SK-N-SH treated with all-trans-retinoic acid at 6 μM for 48 hours (cell line): ENCODE results near the gene NTPCR.

Source experiments
- ATAC-seq: fragments of 200-7000 bp; cut with Tn5 transposase; 3 replicates; pipeline ENCODE4 v1.9.1; 2020; ENCODE audit warnings: mild to moderate bottlenecking, moderate library complexity
- BACH2 ChIP-seq: fragments of 250-450 bp; sonication (Bioruptor Pico); IDR thresholded peaks from 2 replicates; pipeline ENCODE4 v1.9.0; 2021; ENCODE audit warnings: mild to moderate bottlenecking, borderline replicate concordance
- CREB5 ChIP-seq: fragments of 250-450 bp; sonication (Bioruptor Pico); IDR thresholded peaks from 2 replicates; pipeline ENCODE4 v1.5.1; 2020; ENCODE audit warnings: low read depth, mild to moderate bottlenecking, moderate library complexity
- CSDC2 ChIP-seq: fragments of 250-450 bp; sonication (Bioruptor Pico); IDR thresholded peaks from 2 replicates; pipeline ENCODE4 v1.5.0; 2020; ENCODE audit warnings: mild to moderate bottlenecking, moderate library complexity
- CSRNP3 ChIP-seq: fragments of 250-450 bp; sonication (Bioruptor Pico); IDR thresholded peaks from 2 replicates; pipeline ENCODE4 v1.5.1; 2021; ENCODE audit warnings: mild to moderate bottlenecking, moderate library complexity
- ESRRG ChIP-seq: fragments of 250-450 bp; sonication (Bioruptor Pico); IDR thresholded peaks from 2 replicates; pipeline ENCODE4 v1.6.1; 2021; ENCODE audit warnings: mild to moderate bottlenecking
- GLIS3 ChIP-seq: fragments of 250-450 bp; sonication (Bioruptor Pico); IDR thresholded peaks from 2 replicates; pipeline ENCODE4 v1.5.0; 2020; ENCODE audit warnings: mild to moderate bottlenecking, moderate library complexity
- ISL1 ChIP-seq: fragments of 250-450 bp; sonication (Bioruptor Pico); IDR thresholded peaks from 2 replicates; pipeline ENCODE4 v2.1.2; 2022; ENCODE audit warnings: mild to moderate bottlenecking, moderate library complexity
- OSR1 ChIP-seq: fragments of 250-450 bp; sonication (Bioruptor Pico); IDR thresholded peaks from 2 replicates; pipeline ENCODE4 v1.8.0; 2022; ENCODE audit warnings: moderate library complexity, mild to moderate bottlenecking, inconsistent platforms
- PATZ1 ChIP-seq: fragments of 250-450 bp; sonication (Bioruptor Pico); IDR thresholded peaks from 2 replicates; pipeline ENCODE4 v1.8.0; 2020; ENCODE audit warnings: mild to moderate bottlenecking, moderate library complexity, borderline replicate concordance
- POU6F1 ChIP-seq: fragments of 250-450 bp; sonication (Bioruptor Pico); IDR thresholded peaks from 2 replicates; pipeline ENCODE4 v1.8.0; 2021; ENCODE audit warnings: low read depth, mild to moderate bottlenecking, moderate library complexity, borderline replicate concordance
- PPARA ChIP-seq: fragments of 250-450 bp; sonication (Bioruptor Pico); IDR thresholded peaks from 2 replicates; pipeline ENCODE4 v1.5.0; 2020; ENCODE audit warnings: mild to moderate bottlenecking, borderline replicate concordance
- TCF4 ChIP-seq: fragments of 250-450 bp; sonication (Bioruptor Pico); IDR thresholded peaks from 2 replicates; pipeline ENCODE4 v1.8.0; 2021; ENCODE audit warnings: mild to moderate bottlenecking, moderate library complexity, borderline replicate concordance
- TOX ChIP-seq: fragments of 250-450 bp; sonication (Bioruptor Pico); IDR thresholded peaks from 2 replicates; pipeline ENCODE4 v1.8.0; 2021; ENCODE audit warnings: mild to moderate bottlenecking, moderate library complexity, borderline replicate concordance
- ZFP3 ChIP-seq: fragments of 250-450 bp; sonication (Bioruptor Pico); IDR thresholded peaks from 2 replicates; pipeline ENCODE4 v1.5.0; 2020; ENCODE audit warnings: mild to moderate bottlenecking, moderate library complexity
- ZFP30 ChIP-seq: fragments of 450-650 bp; formaldehyde crosslinking; IDR thresholded peaks from 2 replicates; pipeline ENCODE4 v1.5.0; 2022; ENCODE audit warnings: mild to moderate bottlenecking, moderate library complexity
- ZNF70 ChIP-seq: fragments of 450-650 bp; formaldehyde crosslinking; IDR thresholded peaks from 2 replicates; pipeline ENCODE4 v1.5.0; 2020; ENCODE audit warnings: mild to moderate bottlenecking, moderate library complexity
- ZNF8 ChIP-seq: fragments of 450-650 bp; formaldehyde crosslinking; IDR thresholded peaks from 2 replicates; pipeline ENCODE4 v1.5.0; 2020; ENCODE audit warnings: mild to moderate bottlenecking, moderate library complexity

NTPCR gene

GRCh38 chr1:232915212-232915611 is 35.2 kb upstream of the NTPCR start (continued):
- no peak for TF ChIP-seq PATZ1 (CRISPR knock-in tag)
- TF ChIP-seq, all 23 proteins: peak for 0

GRCh38 chr1:232917053-232917452 is 33.4 kb upstream of the NTPCR start:
- no peak for TF ChIP-seq ZFP30 (CRISPR knock-in tag)
- TF ChIP-seq ZNF70 (CRISPR knock-in tag) = no peak
- no peak for TF ChIP-seq ESRRG (CRISPR knock-in tag)
- TF ChIP-seq POU6F1 (CRISPR knock-in tag) = no peak
- ATAC-seq = no peak

- TF ChIP-seq PATZ1 (CRISPR knock-in tag) (no peak), POU6F1 (CRISPR knock-in tag) (no peak), ISL1 (CRISPR knock-in tag) (no peak), BACH2 (CRISPR knock-in tag) (no peak), CSRNP3 (CRISPR knock-in tag) (no peak), ZFP30 (CRISPR knock-in tag) (no peak), OSR1 (CRISPR knock-in tag) (no peak), CSDC2 (CRISPR knock-in tag) (no peak), CREB5 (CRISPR knock-in tag) (no peak), PPARA (CRISPR knock-in tag) (no peak), TCF4 (no peak), ZFP3 (CRISPR knock-in tag) (no peak), GLIS3 (no peak), TOX (CRISPR knock-in tag) (no peak)
- no peak for ATAC-seq
Observed at GRCh38 chr1:232921381-232921780, 29.0 kb upstream of the NTPCR start.

- ATAC-seq = no peak
- TF ChIP-seq BACH2 (CRISPR knock-in tag) (no peak), ESRRG (CRISPR knock-in tag) (no peak), ZNF8 (no peak)
Observed at GRCh38 chr1:232922485-232922884, 27.9 kb upstream of the NTPCR start.
